ENCODE measurements around the gene RPL10A. TPM values are rescaled to one million over a fixed set of nuclear protein-coding genes. Genes with fewer than 3 reads are reported as not detected.
A peak's percentile ranks its signal among the peaks of the same experiment; 100 is the strongest.

RPL10A gene
- total RNA-seq, 1 experiment from 2014 or later = 983 TPM

DNA sequence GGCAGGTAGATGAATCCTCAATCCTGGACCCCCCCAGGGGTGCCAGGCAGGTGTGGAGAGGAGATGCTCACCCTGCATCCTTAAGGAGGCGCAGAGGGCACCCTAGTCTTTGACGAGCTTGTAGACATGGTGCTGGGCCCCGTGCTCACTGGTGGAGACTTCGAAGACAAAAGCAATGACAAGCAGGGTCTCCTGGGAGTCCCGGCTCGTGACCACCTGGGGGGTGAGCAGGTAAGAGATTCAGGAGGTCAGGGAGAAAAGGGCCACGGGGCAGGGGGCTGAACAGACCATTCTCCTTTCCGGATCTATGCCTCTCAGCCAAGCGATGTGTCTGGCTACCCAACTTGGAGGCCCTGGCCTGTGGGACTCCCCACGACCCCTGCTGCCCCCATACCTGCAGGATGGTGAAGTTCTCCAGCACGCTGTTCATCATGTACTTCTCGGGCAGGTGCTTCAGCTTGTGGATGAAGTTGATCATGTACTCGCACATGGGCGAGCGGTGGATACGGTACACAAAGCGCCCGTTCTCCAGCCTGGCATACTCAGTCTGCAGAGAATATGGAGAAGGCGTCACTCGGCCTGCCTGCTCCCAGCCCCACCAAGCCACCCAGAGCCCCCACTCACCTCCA lies 6.9 kb downstream of the RPL10A start:
- no peak overlapping the region for H3K27ac ChIP-seq
- no peaks in the 10 kb centered on the region for H3K9me3 ChIP-seq (replicated peaks)

DNA sequence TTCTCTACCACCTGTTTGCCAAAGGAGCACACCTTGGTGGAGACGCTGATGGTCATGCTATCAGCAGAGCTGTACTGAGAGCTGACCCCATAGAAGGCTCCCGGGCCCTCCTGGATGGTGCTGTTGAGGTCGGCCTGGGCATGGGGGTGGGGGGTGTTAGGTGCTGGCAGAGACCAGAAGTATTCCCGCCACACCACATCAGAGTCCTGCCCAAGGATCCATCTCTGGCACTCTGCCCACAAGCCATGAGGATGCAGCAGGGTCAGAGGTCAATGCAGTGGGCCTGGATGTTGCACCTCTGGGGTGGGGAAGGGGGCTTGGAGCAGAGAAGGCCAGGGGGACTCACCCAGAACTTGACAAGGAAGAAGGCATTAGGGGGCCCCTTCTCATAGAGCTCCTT lies 7.4 kb downstream of the RPL10A start:
- H3K9me3 ChIP-seq (replicated peaks) = no peaks in the 10 kb centered on the region
- peaks cover 86% of the 10 kb centered on the region for H3K36me3 ChIP-seq
- H3K4me1 ChIP-seq (replicated peaks) = peaks cover 18% of the 10 kb centered on the region
- DNase-seq (ENCODE audit: low read depth in 1 of 2, low spot score in 2 of 2) = no peak
- H3K4me3 ChIP-seq = no peak overlapping the region
- H3K27me3 ChIP-seq (replicated peaks) = no peaks in the 10 kb centered on the region
- H3K27ac ChIP-seq = no peak overlapping the region

More for the DNA sequence above, 6.9 kb downstream of the RPL10A start:
- peaks cover 24% of the 10 kb centered on the region for H3K4me1 ChIP-seq (replicated peaks)
- no peaks in the 10 kb centered on the region for H3K27me3 ChIP-seq (replicated peaks)
- no peak overlapping the region for H3K4me3 ChIP-seq
- DNase-seq (ENCODE audit: low read depth in 1 of 2, low spot score in 2 of 2) = no peak
- H3K36me3 ChIP-seq = peaks cover 86% of the 10 kb centered on the region

DNA sequence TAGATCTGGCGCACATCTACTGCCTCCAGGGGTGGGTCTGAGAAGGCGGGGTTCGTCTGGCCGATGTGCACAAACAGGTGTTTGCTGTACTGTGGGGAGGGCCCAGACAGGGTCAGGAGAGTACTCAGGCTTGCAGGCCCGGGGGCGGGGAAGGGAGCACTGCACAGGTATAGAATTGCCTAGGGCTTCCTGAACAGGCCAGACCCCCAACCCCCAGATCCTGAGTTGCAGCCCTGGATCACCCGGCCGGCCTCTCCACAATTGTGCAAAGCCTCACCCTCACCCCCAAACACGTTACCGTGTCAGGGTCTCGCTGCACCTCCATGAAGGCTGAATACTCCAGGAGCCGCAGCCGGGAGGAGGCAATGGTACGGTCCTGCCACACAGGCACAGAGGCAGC lies 7.8 kb downstream of the RPL10A start:
- H3K36me3 ChIP-seq = peaks cover 86% of the 10 kb centered on the region
- no peak for DNase-seq (ENCODE audit: low read depth in 1 of 2, low spot score in 2 of 2)
- no peaks in the 10 kb centered on the region for H3K27me3 ChIP-seq (replicated peaks)
- no peak overlapping the region for H3K4me3 ChIP-seq
- peaks cover 14% of the 10 kb centered on the region for H3K4me1 ChIP-seq (replicated peaks)
- no peak overlapping the region for H3K27ac ChIP-seq
- H3K9me3 ChIP-seq (replicated peaks) = no peaks in the 10 kb centered on the region

GRCh38 chr6:35477028-35477427 lies 8.8 kb downstream of the RPL10A start:
- Histone ChIP-seq H3K4me1 (replicated peaks) (peaks cover 4% of the 10 kb centered on the region), H3K27me3 (replicated peaks) (no peaks in the 10 kb centered on the region), H3K36me3 (peaks cover 82% of the 10 kb centered on the region), H3K27ac (no peak overlapping the region), H3K9me3 (replicated peaks) (no peaks in the 10 kb centered on the region), H3K4me3 (no peak overlapping the region)
- no peak for DNase-seq (ENCODE audit: low read depth in 1 of 2, low spot score in 2 of 2)

DNA sequence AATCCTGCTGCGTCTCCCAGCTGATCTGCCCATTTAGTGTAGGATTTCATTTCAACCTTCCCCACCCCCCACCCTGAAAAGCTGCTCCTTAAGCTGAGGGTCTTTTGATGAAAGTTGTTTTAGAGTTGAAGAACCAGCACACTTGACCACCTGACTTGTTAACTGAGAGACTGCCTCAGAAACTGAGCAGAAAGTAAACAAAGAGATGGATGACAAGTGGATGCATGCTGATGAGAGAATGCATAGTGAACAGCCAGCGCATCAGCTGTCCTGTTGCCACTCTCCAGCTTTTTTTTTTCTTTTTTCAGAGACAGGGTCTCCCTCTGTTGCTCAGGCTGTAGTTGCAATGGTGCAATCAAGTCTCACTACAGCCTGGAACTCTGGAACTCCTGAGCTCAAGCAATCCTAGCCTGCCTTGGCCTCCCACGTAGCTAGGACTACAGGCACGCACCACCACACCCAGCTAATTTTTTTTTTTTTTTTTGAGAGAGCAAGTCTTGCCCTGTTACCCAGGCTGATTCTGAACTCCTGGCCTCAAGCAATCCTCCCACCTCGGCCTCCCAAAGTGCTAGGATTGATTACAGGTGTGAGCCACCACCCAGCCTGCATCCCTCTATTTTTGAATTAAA lies 9.5 kb downstream of the RPL10A start:
- Histone ChIP-seq H3K27me3 (replicated peaks) (no peaks in the 10 kb centered on the region), H3K9me3 (replicated peaks) (no peaks in the 10 kb centered on the region), H3K27ac (no peak overlapping the region), H3K4me1 (replicated peaks) (no peaks in the 10 kb centered on the region), H3K4me3 (no peak overlapping the region), H3K36me3 (peaks cover 81% of the 10 kb centered on the region)
- DNase-seq (ENCODE audit: low read depth in 1 of 2, low spot score in 2 of 2) = no peak

GRCh38 chr6:35478259-35478658 lies 10.1 kb downstream of the RPL10A start:
- Histone ChIP-seq H3K27me3 (replicated peaks) (no peaks in the 10 kb centered on the region), H3K9me3 (replicated peaks) (no peaks in the 10 kb centered on the region), H3K4me3 (no peak overlapping the region), H3K4me1 (replicated peaks) (no peaks in the 10 kb centered on the region), H3K27ac (no peak overlapping the region), H3K36me3 (peaks cover 81% of the 10 kb centered on the region)
- no peak for DNase-seq (ENCODE audit: low read depth in 1 of 2, low spot score in 2 of 2)

DNA sequence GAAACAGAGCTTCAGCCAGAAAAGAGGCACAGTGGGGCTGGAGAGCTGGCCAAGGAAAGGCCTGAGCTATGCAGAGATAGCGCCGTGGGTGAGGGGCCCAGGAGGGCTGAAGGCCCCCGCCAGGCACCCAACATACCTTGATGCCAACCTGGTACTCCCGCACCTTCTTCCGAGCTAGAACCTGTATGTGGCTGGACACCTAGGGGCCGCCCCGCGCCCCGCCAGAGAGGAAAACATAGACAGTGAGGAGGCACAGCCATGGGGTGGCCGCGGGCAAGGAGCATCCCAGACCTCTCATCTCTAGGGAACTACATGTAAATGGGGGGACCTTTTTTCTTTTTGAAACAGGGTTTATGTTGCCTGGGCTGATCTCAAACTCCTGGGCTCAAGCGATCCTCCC lies 12.0 kb downstream of the RPL10A start:
- H3K4me1 ChIP-seq (replicated peaks) = peaks cover 8% of the 10 kb centered on the region
- no peaks in the 10 kb centered on the region for H3K9me3 ChIP-seq (replicated peaks)
- H3K27me3 ChIP-seq (replicated peaks) = no peaks in the 10 kb centered on the region
- no peak overlapping the region for H3K27ac ChIP-seq
- H3K36me3 ChIP-seq = peaks cover 79% of the 10 kb centered on the region
- DNase-seq (ENCODE audit: low read depth in 1 of 2, low spot score in 2 of 2) = no peak
- H3K4me3 ChIP-seq = no peak overlapping the region

DNA sequence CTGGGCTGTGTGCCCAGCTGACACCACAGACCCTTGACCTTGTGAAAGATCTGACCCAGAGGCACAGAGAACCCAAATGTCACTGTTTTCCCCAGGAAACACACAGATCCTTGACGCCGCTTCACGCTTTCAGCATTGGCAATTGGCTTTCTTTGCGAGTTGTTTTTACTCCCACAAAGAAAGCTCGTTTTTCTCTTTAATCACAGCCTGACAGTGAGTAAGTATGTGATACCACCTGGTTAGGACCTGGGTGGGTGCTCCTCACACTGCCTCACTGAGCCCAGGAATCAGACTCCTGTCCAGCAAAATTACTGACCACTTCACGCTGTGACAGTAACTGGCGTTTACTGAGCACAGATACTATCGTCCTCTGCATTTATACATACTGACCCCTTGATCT lies 13.0 kb downstream of the RPL10A start:
- no peaks in the 10 kb centered on the region for H3K27me3 ChIP-seq (replicated peaks)
- no peak overlapping the region for H3K4me3 ChIP-seq
- H3K9me3 ChIP-seq (replicated peaks) = no peaks in the 10 kb centered on the region
- H3K27ac ChIP-seq = no peak overlapping the region
- H3K4me1 ChIP-seq (replicated peaks) = peaks cover 19% of the 10 kb centered on the region
- peaks cover 80% of the 10 kb centered on the region for H3K36me3 ChIP-seq
- DNase-seq (ENCODE audit: low read depth in 1 of 2, low spot score in 2 of 2) = no peak

DNA sequence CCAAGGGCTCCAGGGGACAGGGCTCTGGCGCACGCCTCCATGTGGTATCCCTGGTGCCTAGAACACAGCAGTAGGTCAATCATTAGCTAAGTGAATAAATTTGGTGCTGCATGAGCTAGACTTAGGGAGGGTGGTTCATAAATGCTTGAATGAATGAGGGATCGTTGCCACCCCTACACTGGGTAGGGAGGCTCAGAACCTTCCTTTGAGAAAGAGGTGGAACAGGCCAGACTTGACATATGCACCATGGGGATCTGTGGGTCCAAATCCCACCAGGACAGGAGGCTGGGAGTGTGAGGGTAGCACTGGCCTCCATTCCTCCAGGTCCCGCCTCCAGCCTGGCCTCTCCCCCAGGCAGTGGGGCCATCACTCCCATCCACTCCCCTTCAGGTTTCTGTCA lies 14.9 kb downstream of the RPL10A start:
- H3K27ac ChIP-seq = no peak overlapping the region
- no peaks in the 10 kb centered on the region for H3K9me3 ChIP-seq (replicated peaks)
- H3K4me1 ChIP-seq (replicated peaks) = peaks cover 34% of the 10 kb centered on the region
- peaks cover 73% of the 10 kb centered on the region for H3K36me3 ChIP-seq
- no peak overlapping the region for H3K4me3 ChIP-seq
- DNase-seq (ENCODE audit: low read depth in 1 of 2, low spot score in 2 of 2) = no peak
- no peaks in the 10 kb centered on the region for H3K27me3 ChIP-seq (replicated peaks)

DNA sequence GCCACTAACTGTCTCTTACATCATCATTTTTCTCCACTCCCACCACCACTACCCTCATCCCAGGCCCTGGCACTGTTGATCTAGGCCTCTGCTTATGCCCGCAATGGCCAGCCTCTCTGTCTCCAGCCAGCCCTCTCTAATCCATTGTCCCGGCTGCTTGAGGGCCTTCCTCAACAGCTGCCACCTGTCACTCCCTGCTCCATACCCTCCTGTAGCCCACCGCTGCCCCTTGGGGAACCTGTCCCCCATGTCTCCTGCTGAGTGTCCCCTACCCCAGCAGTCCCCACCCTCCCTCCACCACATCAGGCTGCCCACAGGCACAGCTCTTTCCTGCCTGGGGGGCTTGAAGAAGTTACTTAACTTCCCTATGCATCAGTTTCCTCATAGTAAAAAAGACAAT lies 15.3 kb downstream of the RPL10A start:
- no peaks in the 10 kb centered on the region for H3K27me3 ChIP-seq (replicated peaks)
- peaks cover 38% of the 10 kb centered on the region for H3K4me1 ChIP-seq (replicated peaks)
- H3K4me3 ChIP-seq = no peak overlapping the region
- no peaks in the 10 kb centered on the region for H3K9me3 ChIP-seq (replicated peaks)
- no peak overlapping the region for H3K27ac ChIP-seq
- peaks cover 68% of the 10 kb centered on the region for H3K36me3 ChIP-seq
- DNase-seq (ENCODE audit: low read depth in 1 of 2, low spot score in 2 of 2) = no peak

DNA sequence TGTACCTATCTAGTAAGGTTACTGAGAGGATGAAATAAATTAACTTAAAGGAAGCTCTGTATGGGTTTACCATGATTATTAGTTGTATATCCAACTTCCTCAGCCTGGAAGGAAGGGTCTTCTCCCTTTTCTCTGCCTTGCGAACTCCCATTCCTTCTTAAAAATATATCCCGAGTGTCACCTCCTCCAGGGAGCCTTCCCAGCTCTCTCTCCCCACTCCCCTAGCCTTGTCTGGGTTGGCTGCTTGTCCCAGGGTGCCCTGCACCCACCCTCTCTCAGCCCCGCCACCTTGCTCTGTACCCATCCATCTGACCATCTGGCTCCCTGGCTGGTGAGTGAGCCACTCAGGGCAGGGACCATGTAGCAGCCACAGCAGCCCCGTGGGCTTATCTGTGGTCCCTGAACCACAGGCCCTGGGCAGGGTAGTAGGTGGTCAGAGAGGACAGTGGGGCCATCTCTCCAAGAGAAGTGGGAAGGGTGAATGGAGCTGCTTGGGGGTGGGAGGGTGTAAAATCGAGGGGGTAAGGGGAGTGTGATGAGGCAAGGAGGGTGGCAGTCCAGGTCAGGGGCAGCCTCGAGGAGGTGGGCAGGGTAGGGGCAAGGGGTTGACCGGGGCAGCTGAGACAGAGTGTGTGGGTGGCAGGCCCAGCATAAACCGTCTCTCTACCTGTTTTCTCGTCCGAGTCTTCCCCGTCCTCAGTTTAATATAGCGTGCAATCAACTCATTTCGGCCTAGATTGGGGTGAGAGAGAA lies 15.9 kb downstream of the RPL10A start:
- H3K27me3 ChIP-seq (replicated peaks) = no peaks in the 10 kb centered on the region
- H3K9me3 ChIP-seq (replicated peaks) = no peaks in the 10 kb centered on the region
- H3K27ac ChIP-seq = peak overlapping the region; percentile 93; the same call in 1 of the 2 replicates
- no peak for DNase-seq (ENCODE audit: low read depth in 1 of 2, low spot score in 2 of 2)
- peaks cover 65% of the 10 kb centered on the region for H3K36me3 ChIP-seq
- H3K4me1 ChIP-seq (replicated peaks) = peaks cover 44% of the 10 kb centered on the region
- H3K4me3 ChIP-seq = no peak overlapping the region

- H3K4me1 ChIP-seq (replicated peaks) = peaks cover 53% of the 10 kb centered on the region
Measured at GRCh38 chr6:35484921-35485392, 16.8 kb downstream of the RPL10A start.

GRCh38 chr6:35485402-35485877 lies 17.2 kb downstream of the RPL10A start:
- Histone ChIP-seq H3K27me3 (replicated peaks) (no peaks in the 10 kb centered on the region), H3K4me3 (no peak overlapping the region), H3K4me1 (replicated peaks) (peaks cover 58% of the 10 kb centered on the region), H3K36me3 (peaks cover 52% of the 10 kb centered on the region), H3K27ac (peak overlapping the region; percentile 93), H3K9me3 (replicated peaks) (no peaks in the 10 kb centered on the region)
- peak; percentile 95 to 97 for DNase-seq (ENCODE audit: low read depth in 1 of 2, low spot score in 2 of 2)

More at GRCh38 chr6:35484921-35485392, 16.8 kb downstream of the RPL10A start:
- Histone ChIP-seq H3K36me3 (peaks cover 57% of the 10 kb centered on the region), H3K9me3 (replicated peaks) (no peaks in the 10 kb centered on the region), H3K27ac (peak overlapping the region; percentile 93), H3K4me3 (no peak overlapping the region), H3K27me3 (replicated peaks) (no peaks in the 10 kb centered on the region)
- DNase-seq (ENCODE audit: low read depth in 1 of 2, low spot score in 2 of 2) = peak in 1 of 2 experiments; percentile 73

Measured in SJSA1 (cell line).